HepG2 (cell line): ENCODE measurements around the gene TBCD. TPM values are rescaled to one million over a fixed set of nuclear protein-coding genes. Genes with fewer than 3 reads are reported as not detected.
A peak's percentile ranks its signal among the peaks of the same experiment; 100 is the strongest.

Source experiments
- AGO2 ChIP-seq: fragments of 200-400 bp; formaldehyde crosslinking; optimal IDR thresholded peaks from 2 replicates; pipeline ENCODE3; 2017; ENCODE audit warnings: mild to moderate bottlenecking, low read depth, low read length, moderate library complexity
- ARNT ChIP-seq: fragments of 450-650 bp; IDR thresholded peaks from 2 replicates; pipeline ENCODE4 v1.6.1; 2017
- ATF7-NPFF ChIP-seq: sonication (generic); formaldehyde crosslinking; IDR thresholded peaks from 2 replicates; pipeline ENCODE4 v1.8.1; 2023; ENCODE audit warnings: mild to moderate bottlenecking, low read depth, missing genetic modification reagents, moderate library complexity
- EEA1 ChIP-seq: sonication (generic); formaldehyde crosslinking; IDR thresholded peaks from 2 replicates; pipeline ENCODE4 v1.5.1; 2020; ENCODE audit warnings: mild to moderate bottlenecking, missing genetic modification reagents, borderline replicate concordance
- FOXK2 ChIP-seq: fragments of 450-650 bp; IDR thresholded peaks from 2 replicates; pipeline ENCODE4 v1.6.1; 2016
- HDAC1 ChIP-seq: sonication (generic); formaldehyde crosslinking; IDR thresholded peaks from 2 replicates; pipeline ENCODE4 v1.5.1; 2020; ENCODE audit warnings: mild to moderate bottlenecking, missing genetic modification reagents
- MAZ ChIP-seq, 2 experiments: sonication (generic) in 1 of 2; formaldehyde crosslinking in 1 of 2; IDR thresholded peaks; 2 replicates each; pipeline versions ENCODE4 v1.5.0 to v1.6.1; 2012 to 2020; ENCODE audit warnings: low read depth in 2 of 2, mild to moderate bottlenecking in 2 of 2, borderline replicate concordance in 1 of 2, improper control_type of control experiment in 1 of 2, low read length in 1 of 2, missing genetic modification reagents in 1 of 2, moderate library complexity in 1 of 2
- PHF21A ChIP-seq: sonication (generic); formaldehyde crosslinking; IDR thresholded peaks from 2 replicates; pipeline ENCODE4 v1.5.0; 2020; ENCODE audit warnings: mild to moderate bottlenecking, missing genetic modification reagents
- SALL1 ChIP-seq: sonication (generic); formaldehyde crosslinking; IDR thresholded peaks from 2 replicates; pipeline ENCODE4 v1.8.0; 2022; ENCODE audit warnings: mild to moderate bottlenecking, missing genetic modification reagents
- TARDBP ChIP-seq: sonication (generic); formaldehyde crosslinking; IDR thresholded peaks from 2 replicates; pipeline ENCODE4 v1.8.0; 2022; ENCODE audit warnings: mild to moderate bottlenecking, missing genetic modification reagents
- ZNF256 ChIP-seq: sonication (generic); formaldehyde crosslinking; conservative IDR thresholded peaks from 2 replicates; pipeline ENCODE4 v1.4.0; 2020; ENCODE audit warnings: missing genetic modification reagents
- ZNF282 ChIP-seq: fragments of 450-650 bp; IDR thresholded peaks from 2 replicates; pipeline ENCODE4 v1.6.1; 2018; ENCODE audit not compliant: partially characterized antibody
- ZNF292 ChIP-seq: sonication (generic); formaldehyde crosslinking; IDR thresholded peaks from 2 replicates; pipeline ENCODE4 v1.8.1; 2022; ENCODE audit warnings: mild to moderate bottlenecking, low read depth, missing genetic modification reagents, borderline replicate concordance
- ZNF382 ChIP-seq: sonication (generic); formaldehyde crosslinking; IDR thresholded peaks from 2 replicates; pipeline ENCODE4 v1.5.0; 2020; ENCODE audit warnings: missing genetic modification reagents, mild to moderate bottlenecking, borderline replicate concordance
- ZNF549 ChIP-seq: sonication (generic); formaldehyde crosslinking; IDR thresholded peaks from 2 replicates; pipeline ENCODE4 v1.5.0; 2020; ENCODE audit warnings: missing genetic modification reagents
- polyA plus RNA-seq, 8 experiments: library from polyadenylated mRNA; depleted of rRNA in 3 of 8; stranded (reverse) in 7 of 8; unstranded in 1 of 8; fragments of >200 nt; fragmentation: Illumina TruSeq in 4 of 8; extraction: Trizol in 4 of 8; gene quantifications; 2 replicates each; pipeline versions ENCODE4 v1.2.1 to v1.2.3, GENCODE V29; 2011 to 2016; ENCODE audit warnings: low read depth in 4 of 8, missing spikeins in 1 of 8, mixed read lengths in 1 of 8; ENCODE audit not compliant: insufficient read depth in 1 of 8
- total RNA-seq, 5 experiments: library from RNA; depleted of rRNA; stranded (reverse); fragments of >200 nt; fragmentation: Illumina TruSeq; extraction: Trizol; gene quantifications; 2 replicates each; pipeline ENCODE4 v1.2.3, GENCODE V29; 2016; ENCODE audit warnings: low read depth in 1 of 5
- TF ChIP-seq, protein P1 (sequence below): sonication (generic); formaldehyde crosslinking; IDR thresholded peaks from 2 replicates; pipeline ENCODE4 v1.5.0; 2020; ENCODE audit warnings: mild to moderate bottlenecking, missing genetic modification reagents, borderline replicate concordance
- TF ChIP-seq, protein P2 (sequence below): IDR thresholded peaks from 2 replicates; pipeline ENCODE4 v1.6.1; 2012; ENCODE audit warnings: inconsistent platforms
- TF ChIP-seq, protein P3 (sequence below): sonication (generic); formaldehyde crosslinking; IDR thresholded peaks from 2 replicates; pipeline ENCODE4 v1.5.1; 2020; ENCODE audit warnings: mild to moderate bottlenecking, missing genetic modification reagents
- TF ChIP-seq, protein P4 (sequence below): sonication (generic); formaldehyde crosslinking; IDR thresholded peaks from 2 replicates; pipeline ENCODE4 v1.5.0; 2020; ENCODE audit warnings: missing genetic modification reagents, mild to moderate bottlenecking, borderline replicate concordance

TBCD gene
- total and polyA plus RNA-seq, 2 of the 13 experiments (the other 11 are each of a cell fraction or from before 2014, with no cell fraction given), result 33.9 to 54.8 TPM

DNA sequence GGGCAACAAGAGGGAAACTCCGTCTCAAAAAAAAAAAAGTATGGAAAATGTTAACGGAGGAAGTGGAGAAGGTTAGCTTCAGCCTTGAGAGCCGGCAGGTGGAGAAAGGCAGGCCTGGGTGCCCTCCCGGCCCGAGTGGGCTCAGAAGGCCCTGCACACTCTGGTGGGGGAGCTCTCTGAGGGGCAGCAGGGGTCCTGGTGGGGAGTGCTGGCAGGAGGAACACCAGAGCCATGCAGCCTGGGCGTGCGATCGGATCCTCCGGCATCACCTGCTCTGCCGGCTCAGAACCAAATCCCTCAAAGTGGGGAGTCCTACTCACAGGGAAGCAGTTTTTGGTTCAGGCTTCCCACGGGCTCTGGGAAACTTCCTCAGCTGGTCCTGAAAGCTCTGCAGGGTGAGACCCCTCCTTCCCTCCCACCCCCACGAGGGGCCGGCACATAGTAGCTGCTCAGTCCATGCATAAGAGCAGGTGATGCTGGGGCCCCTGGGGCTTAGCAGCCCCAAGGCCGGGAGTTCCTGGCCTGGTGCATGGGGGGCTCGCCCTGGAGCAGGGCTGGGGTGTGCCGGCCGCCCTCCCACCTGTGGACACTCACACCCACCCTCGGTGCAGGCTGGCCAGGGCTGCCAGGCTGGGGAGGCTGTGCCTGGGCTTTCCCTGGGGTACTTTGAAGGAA is 15.2 kb upstream of the TBCD start (continued):
- TF ChIP-seq HDAC1 (0 out of 2 replicates have a peak, but pooled peaks have one; percentile 15), ZNF292 (0 out of 2 replicates have a peak, but pooled peaks have one; percentile 51), ZNF549 (no peak), TARDBP (no peak), PHF21A (no peak), ZNF256 (CRISPR knock-in tag) (no peak), AGO2 (peak; percentile 50), MAZ (IDR thresholded peaks at IDR 0.05; ENCODE audit: borderline replicate concordance, low read depth, low read length) (no peak), MAZ (CRISPR knock-in tag; IDR thresholded peaks at IDR 0.05; ENCODE audit: low read depth) (no peak), SALL1 (CRISPR knock-in tag) (no peak), ZNF382 (no peak), EEA1 (CRISPR knock-in tag) (no peak), ARNT (no peak), ATF7-NPFF (no peak), FOXK2 (no peak), ZNF282 (no peak)
- TF ChIP-seq, protein P1, sequence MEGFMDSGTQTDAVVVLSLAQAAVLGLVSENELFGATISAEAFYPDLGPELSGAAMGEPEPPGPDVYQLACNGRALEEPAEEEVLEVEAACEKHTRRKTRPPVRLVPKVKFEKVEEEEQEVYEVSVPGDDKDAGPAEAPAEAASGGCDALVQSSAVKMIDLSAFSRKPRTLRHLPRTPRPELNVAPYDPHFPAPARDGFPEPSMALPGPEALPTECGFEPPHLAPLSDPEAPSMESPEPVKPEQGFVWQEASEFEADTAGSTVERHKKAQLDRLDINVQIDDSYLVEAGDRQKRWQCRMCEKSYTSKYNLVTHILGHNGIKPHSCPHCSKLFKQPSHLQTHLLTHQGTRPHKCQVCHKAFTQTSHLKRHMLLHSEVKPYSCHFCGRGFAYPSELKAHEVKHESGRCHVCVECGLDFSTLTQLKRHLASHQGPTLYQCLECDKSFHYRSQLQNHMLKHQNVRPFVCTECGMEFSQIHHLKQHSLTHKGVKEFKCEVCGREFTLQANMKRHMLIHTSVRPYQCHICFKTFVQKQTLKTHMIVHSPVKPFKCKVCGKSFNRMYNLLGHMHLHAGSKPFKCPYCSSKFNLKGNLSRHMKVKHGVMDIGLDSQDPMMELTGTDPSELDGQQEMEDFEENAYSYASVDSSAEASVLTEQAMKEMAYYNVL, result no peak
- TF ChIP-seq, protein P2, sequence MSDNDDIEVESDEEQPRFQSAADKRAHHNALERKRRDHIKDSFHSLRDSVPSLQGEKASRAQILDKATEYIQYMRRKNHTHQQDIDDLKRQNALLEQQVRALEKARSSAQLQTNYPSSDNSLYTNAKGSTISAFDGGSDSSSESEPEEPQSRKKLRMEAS, result peak; percentile 14; the same call in 1 of the 2 replicates
- TF ChIP-seq, protein P3, sequence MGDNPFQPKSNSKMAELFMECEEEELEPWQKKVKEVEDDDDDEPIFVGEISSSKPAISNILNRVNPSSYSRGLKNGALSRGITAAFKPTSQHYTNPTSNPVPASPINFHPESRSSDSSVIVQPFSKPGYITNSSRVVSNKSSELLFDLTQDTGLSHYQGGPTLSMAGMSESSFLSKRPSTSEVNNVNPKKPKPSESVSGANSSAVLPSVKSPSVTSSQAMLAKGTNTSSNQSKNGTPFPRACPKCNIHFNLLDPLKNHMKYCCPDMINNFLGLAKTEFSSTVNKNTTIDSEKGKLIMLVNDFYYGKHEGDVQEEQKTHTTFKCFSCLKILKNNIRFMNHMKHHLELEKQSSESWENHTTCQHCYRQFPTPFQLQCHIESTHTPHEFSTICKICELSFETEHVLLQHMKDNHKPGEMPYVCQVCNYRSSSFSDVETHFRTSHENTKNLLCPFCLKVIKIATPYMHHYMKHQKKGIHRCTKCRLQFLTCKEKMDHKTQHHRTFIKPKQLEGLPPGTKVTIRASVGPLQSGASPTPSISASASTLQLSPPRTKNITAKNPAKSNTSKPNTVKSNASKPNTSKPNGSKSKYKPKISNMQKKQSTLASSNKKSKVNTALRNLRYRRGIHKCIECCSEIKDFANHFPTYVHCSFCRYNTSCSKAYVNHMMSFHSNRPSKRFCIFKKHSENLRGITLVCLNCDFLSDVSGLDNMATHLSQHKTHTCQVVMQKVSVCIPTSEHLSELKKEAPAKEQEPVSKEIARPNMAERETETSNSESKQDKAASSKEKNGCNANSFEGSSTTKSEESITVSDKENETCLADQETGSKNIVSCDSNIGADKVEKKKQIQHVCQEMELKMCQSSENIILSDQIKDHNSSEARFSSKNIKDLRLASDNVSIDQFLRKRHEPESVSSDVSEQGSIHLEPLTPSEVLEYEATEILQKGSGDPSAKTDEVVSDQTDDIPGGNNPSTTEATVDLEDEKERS, result peak; percentile 53; the same call in 1 of the 2 replicates
- TF ChIP-seq, protein P4, sequence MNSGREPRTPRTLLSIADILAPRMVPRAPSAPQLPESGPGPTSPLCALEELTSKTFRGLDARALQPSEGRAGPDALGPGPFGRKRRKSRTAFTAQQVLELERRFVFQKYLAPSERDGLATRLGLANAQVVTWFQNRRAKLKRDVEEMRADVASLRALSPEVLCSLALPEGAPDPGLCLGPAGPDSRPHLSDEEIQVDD (CRISPR knock-in tag), result no peak
- TF ChIP-seq, all 625 proteins: peak for 24
